GM12873 (cell line): Measurements from ENCODE around the gene MAP3K2.

Experiments used
- CTCF ChIP-seq: IDR thresholded peaks from 2 replicates; pipeline ENCODE4 v1.5.1; 2012; ENCODE audit warnings: low read depth, mild to moderate bottlenecking, moderate library complexity, low read length, control low read depth; ENCODE audit not compliant: insufficient read depth; ENCODE audit errors: missing control alignments

MAP3K2 gene

GRCh38 chr2:127423880-127424279 is 36.1 kb upstream of the MAP3K2 start:
- TF ChIP-seq CTCF = no peak

GRCh38 chr2:127423478-127423843 is 35.7 kb upstream of the MAP3K2 start:
- no peak for TF ChIP-seq CTCF

- TF ChIP-seq CTCF = no peak
Measured at GRCh38 chr2:127422559-127423477, 35.0 kb upstream of the MAP3K2 start.

- TF ChIP-seq CTCF = no peak
Measured at GRCh38 chr2:127421871-127422558, 34.2 kb upstream of the MAP3K2 start.

- TF ChIP-seq CTCF = no peak
Measured at GRCh38 chr2:127421116-127421800, 33.5 kb upstream of the MAP3K2 start.

GRCh38 chr2:127420039-127420864 is 32.5 kb upstream of the MAP3K2 start:
- no peak for TF ChIP-seq CTCF
